H9 (cell line): ENCODE measurements around the gene PLEKHA4. TPM values are rescaled to one million over a fixed set of nuclear protein-coding genes. Genes with fewer than 3 reads are reported as not detected.
A peak's percentile ranks its signal among the peaks of the same experiment; 100 is the strongest.

Experiments used
- DNase-seq: peaks from one replicate; pipeline ENCODE4 v3.0.0-alpha.2; 2017
- H2AFZ ChIP-seq: one replicate; pipeline ENCODE4 v1.6.1; 2013; ENCODE audit warnings: mild to moderate bottlenecking, low read length, control low read depth, moderate library complexity
- H2AK5ac ChIP-seq: 2 replicates; pipeline ENCODE4 v1.6.1; 2013; ENCODE audit warnings: low read length, control low read depth, mixed read lengths; ENCODE audit not compliant: insufficient read length
- H2BK120ac ChIP-seq: one replicate; pipeline ENCODE4 v1.6.1; 2013; ENCODE audit warnings: low read depth, mild to moderate bottlenecking, low read length, control low read depth, inconsistent platforms; ENCODE audit not compliant: poor library complexity, severe bottlenecking
- H2BK12ac ChIP-seq: 2 replicates; pipeline ENCODE4 v1.6.1; 2013; ENCODE audit warnings: low read length, control low read depth, mixed read lengths, low read depth; ENCODE audit not compliant: insufficient read length
- H2BK15ac ChIP-seq: 2 replicates; pipeline ENCODE4 v1.6.1; 2013; ENCODE audit warnings: low read depth, low read length, control low read depth
- H2BK20ac ChIP-seq: one replicate; pipeline ENCODE4 v1.6.1; 2013; ENCODE audit warnings: low read depth, mild to moderate bottlenecking, low read length, control low read depth, inconsistent platforms; ENCODE audit not compliant: poor library complexity, severe bottlenecking
- H2BK5ac ChIP-seq: 2 replicates; pipeline ENCODE4 v1.6.1; 2013; ENCODE audit warnings: low read length, control low read depth, mixed read lengths; ENCODE audit not compliant: insufficient read length
- H3K14ac ChIP-seq: 2 replicates; pipeline ENCODE4 v1.6.1; 2013; ENCODE audit warnings: low read length, control low read depth; ENCODE audit not compliant: insufficient read depth
- H3K18ac ChIP-seq: 2 replicates; pipeline ENCODE4 v1.6.1; 2013; ENCODE audit warnings: low read depth, mild to moderate bottlenecking, mixed read lengths, low read length, control low read depth; ENCODE audit not compliant: insufficient read length
- H3K23ac ChIP-seq: 2 replicates; pipeline ENCODE4 v1.6.1; 2013; ENCODE audit warnings: low read length, control low read depth, mixed read lengths, low read depth; ENCODE audit not compliant: insufficient read length
- H3K23me2 ChIP-seq: 2 replicates; pipeline ENCODE4 v1.6.1; 2013; ENCODE audit warnings: low read depth, mild to moderate bottlenecking, mixed read lengths, low read length, control low read depth; ENCODE audit not compliant: insufficient read length, poor library complexity, severe bottlenecking
- H3K27ac ChIP-seq: 2 replicates; pipeline ENCODE4 v1.5.1; 2013; ENCODE audit warnings: low read length, control low read depth, mixed read lengths, low read depth; ENCODE audit not compliant: insufficient read length
- H3K27me3 ChIP-seq: 2 replicates; pipeline ENCODE4 v1.6.1; 2013; ENCODE audit warnings: low read length, control low read depth, inconsistent platforms; ENCODE audit not compliant: insufficient read depth
- H3K4ac ChIP-seq: 2 replicates; pipeline ENCODE4 v1.6.1; 2013; ENCODE audit warnings: low read depth, mild to moderate bottlenecking, control low read depth, inconsistent platforms, low read length, moderate library complexity
- H3K4me1 ChIP-seq: 2 replicates; pipeline ENCODE4 v1.6.1; 2013; ENCODE audit warnings: low read length, control low read depth, inconsistent platforms; ENCODE audit not compliant: insufficient read depth
- H3K4me2 ChIP-seq: 2 replicates; pipeline ENCODE4 v1.6.1; 2013; ENCODE audit warnings: low read length, control low read depth, mixed read lengths; ENCODE audit not compliant: insufficient read length, insufficient read depth
- H3K56ac ChIP-seq: 2 replicates; pipeline ENCODE4 v1.6.1; 2013; ENCODE audit warnings: low read depth, mild to moderate bottlenecking, mixed read lengths, low read length, control low read depth; ENCODE audit not compliant: insufficient read length
- H3K79me1 ChIP-seq: 2 replicates; pipeline ENCODE4 v1.6.1; 2013; ENCODE audit warnings: low read depth, mild to moderate bottlenecking, moderate library complexity, low read length, control low read depth, inconsistent platforms; ENCODE audit not compliant: insufficient read depth, poor library complexity, severe bottlenecking
- H3K79me2 ChIP-seq: 2 replicates; pipeline ENCODE4 v1.6.1; 2013; ENCODE audit warnings: low read length, control low read depth, inconsistent platforms; ENCODE audit not compliant: insufficient read depth
- H3K9ac ChIP-seq: 2 replicates; pipeline ENCODE4 v1.6.1; 2013; ENCODE audit warnings: low read length, control low read depth, mixed read lengths; ENCODE audit not compliant: insufficient read length; ENCODE audit errors: extremely low read depth
- H3K9me3 ChIP-seq: one replicate; pipeline ENCODE4 v1.6.1; 2013; ENCODE audit warnings: low read depth, low read length, inconsistent platforms; ENCODE audit not compliant: control insufficient read depth
- H3T11ph ChIP-seq: one replicate; pipeline ENCODE4 v1.6.1; 2013; ENCODE audit warnings: mild to moderate bottlenecking, low read length, control low read depth, inconsistent platforms
- H4K20me1 ChIP-seq: one replicate; pipeline ENCODE4 v1.6.1; 2013; ENCODE audit not compliant: control insufficient read depth, insufficient read length, insufficient read depth
- H4K5ac ChIP-seq: 2 replicates; pipeline ENCODE4 v1.6.1; 2013; ENCODE audit warnings: low read depth, mild to moderate bottlenecking, mixed read lengths, low read length, control low read depth; ENCODE audit not compliant: insufficient read length
- H4K8ac ChIP-seq: replicated peaks from 2 replicates; pipeline ENCODE4 v1.6.1; 2013; ENCODE audit warnings: low read length, control low read depth, mixed read lengths, low read depth; ENCODE audit not compliant: insufficient read length
- H4K91ac ChIP-seq: 2 replicates; pipeline ENCODE4 v1.6.1; 2013; ENCODE audit warnings: low read depth, mild to moderate bottlenecking, moderate library complexity, mixed read lengths, low read length, control low read depth; ENCODE audit not compliant: insufficient read length
- H3K27ac Mint-ChIP-seq, 3 experiments: 2 replicates in 2 of 3; 3 replicates in 1 of 3; pipeline ENCODE4 v1.8.0; 2020 to 2021; ENCODE audit warnings: mixed read lengths in 3 of 3, mild to moderate bottlenecking in 1 of 3, moderate library complexity in 1 of 3
- H3K27me3 Mint-ChIP-seq: 2 replicates; pipeline ENCODE4 v1.8.0; 2021; ENCODE audit warnings: low read depth, mild to moderate bottlenecking, moderate library complexity, mixed read lengths
- H3K36me3 Mint-ChIP-seq, 3 experiments: 2 replicates in 2 of 3; 3 replicates in 1 of 3; pipeline ENCODE4 v1.8.0; 2020 to 2021; ENCODE audit warnings: low read depth in 3 of 3, mixed read lengths in 3 of 3; ENCODE audit not compliant: insufficient read depth in 1 of 3
- H3K4me1 Mint-ChIP-seq, 2 experiments: 2 replicates each; pipeline ENCODE4 v1.8.0; 2020; ENCODE audit warnings: mixed read lengths in 2 of 2
- H3K4me3 Mint-ChIP-seq, 2 experiments: 2 replicates in 1 of 2; 3 replicates in 1 of 2; pipeline ENCODE4 v1.8.0; 2020 to 2021; ENCODE audit warnings: mild to moderate bottlenecking in 2 of 2, mixed read lengths in 2 of 2, moderate library complexity in 1 of 2
- H3K9me3 Mint-ChIP-seq, 2 experiments: 2 replicates in 1 of 2; 3 replicates in 1 of 2; pipeline ENCODE4 v1.8.0; 2020; ENCODE audit warnings: mild to moderate bottlenecking in 2 of 2, mixed read lengths in 2 of 2, moderate library complexity in 1 of 2
- CTCF ChIP-seq: fragments of 200-600 bp; sonication (generic); conservative IDR thresholded peaks from 3 replicates; pipeline ENCODE4 v1.8.0; 2021; ENCODE audit warnings: antibody characterized with exemption, mild to moderate bottlenecking
- WGBS: extraction: QIAGEN DNeasy Blood & Tissue Kit; methylation state at CpG from one replicate; pipeline ENCODE4 v1.1.7; 2013; ENCODE audit warnings: missing lambda C conversion rate, low lambda C conversion rate, mixed read lengths; ENCODE audit not compliant: insufficient read length; ENCODE audit errors: extremely low coverage; 5-methylcytosine and 5-hydroxymethylcytosine counted together
- total RNA-seq: library from RNA; stranded (reverse); gene quantifications from 2 replicates; pipeline ENCODE4 v1.2.1, GENCODE V29; 2021

The PLEKHA4 gene
- total RNA-seq, 1 experiment from 2014 or later = 15.3 TPM

GRCh38 chr19:48873476-48874302 lies 5.3 kb upstream of the PLEKHA4 start:
- Histone ChIP-seq H4K20me1 (no peaks in the 10 kb centered on the region), H3K9ac (peak overlapping the region; percentile 59), H3K23me2 (peaks cover 5% of the 10 kb centered on the region), H2AK5ac (peak overlapping the region; percentile 11), H3K27me3 (no peaks in the 10 kb centered on the region), H2BK20ac (peak overlapping the region; percentile 76), H3K9me3 (no peaks in the 10 kb centered on the region), H3K4me2 (peak overlapping the region; percentile 77), H2BK5ac (no peak overlapping the region), H4K5ac (peak overlapping the region; percentile 3), H4K8ac (no peak overlapping the region), H4K91ac (peak overlapping the region; percentile 85), H3K4me1 (peaks cover 5% of the 10 kb centered on the region), H2BK120ac (peak overlapping the region; percentile 83), H2BK12ac (peak overlapping the region; percentile 31), H2AFZ (no peak overlapping the region), H3K18ac (peak overlapping the region; percentile 87), H3K79me2 (peaks cover 4% of the 10 kb centered on the region; the same call in 1 of the 2 replicates), H3T11ph (peak overlapping the region; percentile 73), H3K23ac (no peak overlapping the region), H3K4ac (peak overlapping the region; percentile 88), H3K79me1 (peaks cover 11% of the 10 kb centered on the region), H2BK15ac (no peak overlapping the region), H3K27ac (peak overlapping the region; percentile 39), H3K56ac (no peak overlapping the region), H3K14ac (peak overlapping the region; percentile 93)
- Mint-ChIP-seq H3K9me3 (no peaks in the 10 kb centered on the region), H3K4me1 (peaks cover 24 to 26% of the 10 kb centered on the region in 2 experiments), H3K4me3 (peak overlapping the region; percentile 98 to 99), H3K27me3 (no peaks in the 10 kb centered on the region), H3K27ac (peak overlapping the region; percentile 100; a peak in 5 of 7 replicates), H3K36me3 (peaks cover 29 to 52% (median 45%) of the 10 kb centered on the region in 3 experiments)
- no peak for TF ChIP-seq CTCF
- no CpG with 5 or more reads among the region's 14 CpGs for WGBS
- no peak for DNase-seq
